Endothelial cell of umbilical vein (primary cell): ENCODE measurements around the gene CCDC18. TPM values are rescaled to one million over a fixed set of nuclear protein-coding genes. Genes with fewer than 3 reads are reported as not detected.

Source experiments
- BruUV-seq: library from RNA; stranded (reverse); fragments of 400-500 nt; replicated peaks from 2 replicates; lab custom pipeline; 2021; lab: Mats Ljungman, UMichigan
- CTCF ChIA-PET: fragments of 300-600, 350-600 bp; sonication (Branson Sonifier 250); formaldehyde crosslinking; loops from one replicate; lab custom pipeline; 2021; ENCODE audit warnings: antibody characterized with exemption, inconsistent platforms; lab: Charles Lee
- POLR2A ChIA-PET: fragments of 300-600, 350-600 bp; sonication (Branson Sonifier 250); formaldehyde crosslinking; loops from one replicate; lab custom pipeline; 2021; ENCODE audit warnings: antibody characterized with exemption, inconsistent platforms; lab: Charles Lee
- DNase-seq: peaks from one replicate; pipeline ENCODE4 v3.0.0-alpha.2; 2011; ENCODE audit warnings: low read depth, low spot score
- FAIRE-seq: peaks from 2 replicates; lab custom pipeline; 2011; peaks lifted over from hg19 to GRCh38; lab: Jason Lieb, UNC
- H2AFZ ChIP-seq: 2 replicates; pipeline ENCODE4 v1.6.0; 2012; ENCODE audit warnings: low read depth, low read length, control low read depth, inconsistent platforms
- H3K27ac ChIP-seq: 2 replicates; pipeline ENCODE4 v1.5.1; 2011; ENCODE audit warnings: low read depth, mild to moderate bottlenecking, control low read depth, low read length, moderate library complexity; ENCODE audit not compliant: insufficient read depth
- H3K27me3 ChIP-seq, 2 experiments: 2 replicates each; pipeline versions ENCODE4 v1.6.0 to v1.6.1; 2011; ENCODE audit warnings: low read length in 2 of 2, mixed read lengths in 1 of 2; ENCODE audit not compliant: control insufficient read depth in 2 of 2, insufficient read depth in 2 of 2
- H3K36me3 ChIP-seq, 2 experiments: 2 replicates in 1 of 2; 3 replicates in 1 of 2; pipeline ENCODE4 v1.5.1; 2011; ENCODE audit warnings: low read length in 2 of 2, mild to moderate bottlenecking in 1 of 2, moderate library complexity in 1 of 2; ENCODE audit not compliant: control insufficient read depth in 2 of 2, insufficient read depth in 2 of 2; ENCODE audit errors: extremely low read depth in 1 of 2
- H3K4me1 ChIP-seq: 3 replicates; pipeline ENCODE4 v1.5.1; 2011; ENCODE audit warnings: mild to moderate bottlenecking, low read length; ENCODE audit not compliant: control insufficient read depth, insufficient read depth; ENCODE audit errors: extremely low read depth
- H3K4me2 ChIP-seq: 2 replicates; pipeline ENCODE4 v1.6.1; 2011; ENCODE audit warnings: low read length, control low read depth, mixed read lengths; ENCODE audit not compliant: insufficient read depth
- H3K4me3 ChIP-seq, 3 experiments: fragments of 200-600 bp in 1 of 3; sonication (generic), shearing (Covaris generic) in 1 of 3; replicated peaks in 1 of 3; 2 replicates each; pipeline ENCODE4 v1.5.1; 2011 to 2016; ENCODE audit warnings: control low read depth in 3 of 3, low read length in 3 of 3, mild to moderate bottlenecking in 2 of 3, inconsistent platforms in 1 of 3, low read depth in 1 of 3, moderate library complexity in 1 of 3; ENCODE audit not compliant: insufficient read depth in 1 of 3
- H3K79me2 ChIP-seq: 2 replicates; pipeline ENCODE4 v1.6.0; 2012; ENCODE audit warnings: low read length, inconsistent platforms; ENCODE audit not compliant: control insufficient read depth, insufficient read depth
- H3K9ac ChIP-seq: replicated peaks from 2 replicates; pipeline ENCODE3; 2011; ENCODE audit warnings: low read length, control low read depth; ENCODE audit not compliant: insufficient read depth; ENCODE audit errors: extremely low read depth
- H3K9me1 ChIP-seq: replicated peaks from 3 replicates; pipeline ENCODE4 v1.6.0; 2011; ENCODE audit warnings: mild to moderate bottlenecking, low read length; ENCODE audit not compliant: control insufficient read depth, insufficient read depth; ENCODE audit errors: extremely low read depth
- H3K9me3 ChIP-seq: replicated peaks from 2 replicates; pipeline ENCODE4 v1.5.1; 2012; ENCODE audit warnings: low read length, inconsistent platforms; ENCODE audit not compliant: control insufficient read depth, insufficient read depth
- H4K20me1 ChIP-seq: replicated peaks from 2 replicates; pipeline ENCODE3; 2011; ENCODE audit warnings: mild to moderate bottlenecking, low read length; ENCODE audit not compliant: control insufficient read depth, insufficient read depth; ENCODE audit errors: extremely low read depth
- EZH2 ChIP-seq: IDR thresholded peaks from 2 replicates; pipeline ENCODE4 v1.6.1; 2012; ENCODE audit warnings: borderline replicate concordance, low read depth, mild to moderate bottlenecking, moderate library complexity, low read length, inconsistent platforms; ENCODE audit not compliant: severe bottlenecking
- FOS ChIP-seq: IDR thresholded peaks from 2 replicates; pipeline ENCODE4 v1.6.1; 2011; ENCODE audit warnings: mild to moderate bottlenecking, low read length, moderate library complexity, borderline replicate concordance; ENCODE audit not compliant: insufficient read depth
- GATA2 ChIP-seq: IDR thresholded peaks from 2 replicates; pipeline ENCODE4 v1.7.0; 2011; ENCODE audit warnings: low read depth, mild to moderate bottlenecking, moderate library complexity, mixed read lengths, low read length; ENCODE audit not compliant: insufficient read length, insufficient read depth
- JUN ChIP-seq: IDR thresholded peaks from 2 replicates; pipeline ENCODE4 v1.6.1; 2011; ENCODE audit warnings: borderline replicate concordance, low read depth; ENCODE audit not compliant: insufficient read length, insufficient read depth
- MYC ChIP-seq: IDR thresholded peaks from one replicate; pipeline ENCODE4 v1.6.1; 2011; ENCODE audit warnings: mild to moderate bottlenecking, low read depth, low read length
- POLR2A ChIP-seq: IDR thresholded peaks from 2 replicates; pipeline ENCODE4 v1.6.1; 2012; ENCODE audit warnings: low read depth, mild to moderate bottlenecking, control low read depth, low read length
- POLR2AphosphoS5 ChIP-seq: IDR thresholded peaks from 2 replicates; pipeline ENCODE4 v1.6.1; 2012; ENCODE audit warnings: low read depth, mild to moderate bottlenecking, control low read depth, low read length, moderate library complexity; ENCODE audit not compliant: insufficient read depth
- dilution Hi-C: fragments of 300-500 bp; cut with MboI; formaldehyde crosslinking; loops from one replicate; pipeline ENCODE4 v1.15.0; 2019; ENCODE audit warnings: low sequenced_read_pairs; ENCODE audit not compliant: extremely low pct_ligation_motif_present
- intact Hi-C: fragments of 100-400 bp; cut with micrococcal nuclease; formaldehyde crosslinking; loops from one replicate; pipeline ENCODE4 v1.10.0; 2022
- polyA plus RNA-seq, 4 experiments: library from polyadenylated mRNA; depleted of rRNA in 3 of 4; stranded (reverse) in 3 of 4; unstranded in 1 of 4; fragments of >200 nt; gene quantifications; 2 replicates each; pipeline versions ENCODE4 v1.2.1 to v1.2.3, GENCODE V29; 2011 to 2012; ENCODE audit warnings: missing spikeins in 1 of 4
- total RNA-seq: library from RNA; stranded (reverse); gene quantifications from 2 replicates; pipeline ENCODE4 v1.2.3, GENCODE V29; 2021
- TF ChIP-seq, protein P1 (sequence below): IDR thresholded peaks from 2 replicates; pipeline ENCODE4 v1.6.1; 2011; ENCODE audit not compliant: insufficient read depth, insufficient read length
- TF ChIP-seq, protein P2 (sequence below), 2 donors: IDR thresholded peaks; 1 replicate in 1 of 2; 2 replicates in 1 of 2; pipeline ENCODE4 v1.5.1; 2011; ENCODE audit warnings: low read length in 2 of 2, mild to moderate bottlenecking in 2 of 2, moderate library complexity in 2 of 2, control low read depth in 1 of 2, inconsistent platforms in 1 of 2, low read depth in 1 of 2; ENCODE audit not compliant: insufficient read depth in 1 of 2; ENCODE audit errors: extremely low read depth in 1 of 2

CCDC18 gene
- total and polyA plus RNA-seq, 2 donors (not counting 3 experiments of a cell fraction or from before 2014, with no cell fraction given) = 2.2 to 11.2 TPM

DNA sequence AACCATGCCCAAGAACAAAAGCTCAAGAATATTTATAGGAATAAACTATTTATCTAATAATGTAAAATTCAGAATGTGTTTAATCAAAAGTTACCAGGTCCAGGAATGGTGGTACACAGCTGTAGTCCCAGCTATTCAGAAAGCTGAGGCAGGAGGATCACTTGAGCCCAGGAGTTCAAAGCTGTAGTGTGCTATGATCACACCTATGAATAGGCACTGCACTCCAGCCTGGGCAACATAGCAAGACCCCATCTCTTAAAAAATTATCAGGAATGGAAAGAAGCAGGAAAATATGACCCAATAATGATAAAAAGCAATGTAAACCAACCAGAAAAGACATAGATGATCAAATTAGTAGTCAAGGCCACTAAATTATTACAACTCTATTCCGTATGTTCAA, 103.0 kb downstream of the CCDC18 start:
- FAIRE-seq = no peak

DNA sequence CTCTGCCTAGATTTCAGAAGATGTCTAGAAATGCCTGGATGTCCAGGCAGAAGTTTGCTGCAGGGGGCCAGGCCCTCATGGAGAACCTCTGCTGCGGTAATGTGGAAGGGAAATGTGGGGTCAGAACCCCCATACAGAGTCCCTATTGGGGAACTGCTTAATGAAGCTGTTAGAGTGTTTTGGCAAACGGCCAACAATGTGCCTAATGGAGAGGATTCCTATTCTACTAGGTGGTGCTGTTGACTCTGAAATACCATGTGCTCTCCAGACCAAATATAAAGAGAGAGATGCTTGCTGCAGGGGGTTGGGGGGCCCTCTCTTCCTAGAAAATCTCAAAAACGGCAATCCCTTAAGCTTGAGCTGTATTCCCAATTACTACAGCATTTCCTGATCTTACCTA, 108.0 kb downstream of the CCDC18 start:
- Histone ChIP-seq H3K4me3 (no peak overlapping the region), H3K27ac (no peak overlapping the region), H3K9me1 (no peaks in the 10 kb centered on the region), H3K4me1 (no peaks in the 10 kb centered on the region), H3K36me3 (no peaks in the 10 kb centered on the region), H3K27me3 (no peaks in the 10 kb centered on the region), H4K20me1 (no peaks in the 10 kb centered on the region), H2AFZ (no peak overlapping the region), H3K4me2 (no peak overlapping the region), H3K79me2 (no peaks in the 10 kb centered on the region), H3K9me3 (no peaks in the 10 kb centered on the region), H3K9ac (no peak overlapping the region)
- dilution Hi-C loops = no loop called here
- no TSS peak for BruUV-seq
- POLR2A ChIA-PET = no interaction called here
- FAIRE-seq = no peak
- CTCF ChIA-PET = no interaction called here
- intact Hi-C loops = no loop called here
- no peak for DNase-seq
- TF ChIP-seq JUN (no peak), MYC (no peak), POLR2AphosphoS5 (no peak), FOS (no peak), GATA2 (no peak), EZH2 (no peak), POLR2A (no peak)
- TF ChIP-seq, protein P1, sequence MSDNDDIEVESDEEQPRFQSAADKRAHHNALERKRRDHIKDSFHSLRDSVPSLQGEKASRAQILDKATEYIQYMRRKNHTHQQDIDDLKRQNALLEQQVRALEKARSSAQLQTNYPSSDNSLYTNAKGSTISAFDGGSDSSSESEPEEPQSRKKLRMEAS = no peak
- TF ChIP-seq, protein P2, sequence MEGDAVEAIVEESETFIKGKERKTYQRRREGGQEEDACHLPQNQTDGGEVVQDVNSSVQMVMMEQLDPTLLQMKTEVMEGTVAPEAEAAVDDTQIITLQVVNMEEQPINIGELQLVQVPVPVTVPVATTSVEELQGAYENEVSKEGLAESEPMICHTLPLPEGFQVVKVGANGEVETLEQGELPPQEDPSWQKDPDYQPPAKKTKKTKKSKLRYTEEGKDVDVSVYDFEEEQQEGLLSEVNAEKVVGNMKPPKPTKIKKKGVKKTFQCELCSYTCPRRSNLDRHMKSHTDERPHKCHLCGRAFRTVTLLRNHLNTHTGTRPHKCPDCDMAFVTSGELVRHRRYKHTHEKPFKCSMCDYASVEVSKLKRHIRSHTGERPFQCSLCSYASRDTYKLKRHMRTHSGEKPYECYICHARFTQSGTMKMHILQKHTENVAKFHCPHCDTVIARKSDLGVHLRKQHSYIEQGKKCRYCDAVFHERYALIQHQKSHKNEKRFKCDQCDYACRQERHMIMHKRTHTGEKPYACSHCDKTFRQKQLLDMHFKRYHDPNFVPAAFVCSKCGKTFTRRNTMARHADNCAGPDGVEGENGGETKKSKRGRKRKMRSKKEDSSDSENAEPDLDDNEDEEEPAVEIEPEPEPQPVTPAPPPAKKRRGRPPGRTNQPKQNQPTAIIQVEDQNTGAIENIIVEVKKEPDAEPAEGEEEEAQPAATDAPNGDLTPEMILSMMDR (IDR thresholded peaks at IDR 0.05; ENCODE audit: extremely low read depth in 1 of 2, insufficient read depth in 1 of 2, low read depth in 1 of 2, low read length in 2 of 2) = no peak

More for the DNA sequence above, 103.0 kb downstream of the CCDC18 start:
- Histone ChIP-seq H3K4me3 (no peak overlapping the region), H3K9ac (no peak overlapping the region), H2AFZ (no peak overlapping the region), H3K79me2 (no peaks in the 10 kb centered on the region), H3K4me1 (no peaks in the 10 kb centered on the region), H3K9me1 (no peaks in the 10 kb centered on the region), H3K4me2 (no peak overlapping the region), H3K36me3 (no peaks in the 10 kb centered on the region), H3K27me3 (no peaks in the 10 kb centered on the region), H3K9me3 (no peaks in the 10 kb centered on the region), H4K20me1 (no peaks in the 10 kb centered on the region), H3K27ac (no peak overlapping the region)
- intact Hi-C loops = no loop called here
- DNase-seq = no peak
- dilution Hi-C loops = no loop called here
- POLR2A ChIA-PET = no interaction called here
- TF ChIP-seq FOS (no peak), GATA2 (no peak), POLR2AphosphoS5 (no peak), POLR2A (no peak), EZH2 (no peak), MYC (no peak)
- TF ChIP-seq, protein P1 = no peak
- CTCF ChIA-PET = interaction anchor here (1.2 kb wide), 1 partner anchor 21 kb away, joined by 5 read pairs; no protein-coding TSS in a partner anchor
- no TSS peak for BruUV-seq
